Measurements from ENCODE around the gene HTD2.
A peak's percentile ranks its signal among the peaks of the same experiment; 100 is the strongest.

Gene HTD2

DNA sequence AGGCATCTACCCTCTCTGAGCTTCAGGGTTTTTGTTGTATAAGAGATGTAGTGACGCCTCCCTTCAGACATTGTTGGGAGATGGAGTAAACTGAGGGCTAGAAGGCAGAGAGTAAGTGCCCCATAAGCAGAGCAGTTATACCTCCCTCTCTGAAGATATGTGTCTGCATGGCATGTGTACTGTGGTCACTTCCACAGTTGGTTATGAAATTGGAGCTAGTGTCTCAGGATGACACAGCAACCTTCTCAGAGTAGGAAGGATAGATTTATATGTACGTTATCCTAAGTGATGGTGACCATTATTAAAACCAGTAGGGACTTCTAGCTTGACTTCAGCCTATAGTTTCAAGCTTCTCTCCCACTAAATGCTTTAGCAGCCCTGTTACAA is 44.3 kb downstream of the HTD2 start:
- TF ChIP-seq, protein P1, sequence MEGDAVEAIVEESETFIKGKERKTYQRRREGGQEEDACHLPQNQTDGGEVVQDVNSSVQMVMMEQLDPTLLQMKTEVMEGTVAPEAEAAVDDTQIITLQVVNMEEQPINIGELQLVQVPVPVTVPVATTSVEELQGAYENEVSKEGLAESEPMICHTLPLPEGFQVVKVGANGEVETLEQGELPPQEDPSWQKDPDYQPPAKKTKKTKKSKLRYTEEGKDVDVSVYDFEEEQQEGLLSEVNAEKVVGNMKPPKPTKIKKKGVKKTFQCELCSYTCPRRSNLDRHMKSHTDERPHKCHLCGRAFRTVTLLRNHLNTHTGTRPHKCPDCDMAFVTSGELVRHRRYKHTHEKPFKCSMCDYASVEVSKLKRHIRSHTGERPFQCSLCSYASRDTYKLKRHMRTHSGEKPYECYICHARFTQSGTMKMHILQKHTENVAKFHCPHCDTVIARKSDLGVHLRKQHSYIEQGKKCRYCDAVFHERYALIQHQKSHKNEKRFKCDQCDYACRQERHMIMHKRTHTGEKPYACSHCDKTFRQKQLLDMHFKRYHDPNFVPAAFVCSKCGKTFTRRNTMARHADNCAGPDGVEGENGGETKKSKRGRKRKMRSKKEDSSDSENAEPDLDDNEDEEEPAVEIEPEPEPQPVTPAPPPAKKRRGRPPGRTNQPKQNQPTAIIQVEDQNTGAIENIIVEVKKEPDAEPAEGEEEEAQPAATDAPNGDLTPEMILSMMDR (IDR thresholded peaks at IDR 0.05; ENCODE audit: control extremely low read depth, extremely low read depth, low read depth, missing control alignments): no peak
- CTCF ChIA-PET: interaction anchor here (0.9 to 7.3 kb wide), 12 partner anchors 9 to 219 kb away, joined by 3 to 101 read pairs (median 5); partner anchors contain the start of genes HTD2, PXK and RPP14
- POLR2A ChIA-PET: no interaction called here
- no peak for DNase-seq (ENCODE audit: extremely low spot score)

DNA sequence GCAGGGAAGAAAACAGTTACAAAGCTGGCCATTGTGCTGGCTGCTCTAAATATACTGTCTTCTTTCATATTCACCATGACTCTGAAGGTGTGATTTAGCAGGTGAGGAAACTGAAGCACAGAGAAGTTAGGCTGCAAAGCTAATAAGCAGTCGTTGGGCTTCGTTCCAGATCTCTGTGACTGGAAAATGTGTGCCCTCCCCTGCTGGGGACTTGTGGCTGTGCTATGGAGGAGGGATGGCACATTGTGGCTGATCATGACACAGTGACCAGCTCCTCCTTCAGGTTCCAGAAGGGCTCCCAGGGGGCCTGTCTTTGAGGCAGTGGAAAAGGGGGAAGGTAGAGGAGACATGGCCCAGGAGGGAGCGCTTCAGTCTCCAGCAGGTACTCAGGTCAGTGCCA is 45.6 kb downstream of the HTD2 start:
- no peak for DNase-seq (ENCODE audit: extremely low spot score)
- CTCF ChIA-PET: interaction anchor here (0.7 to 7.3 kb wide), 8 partner anchors 8 to 70 kb away, joined by 3 to 101 read pairs (median 4); partner anchors contain the start of genes HTD2, PXK and RPP14
- TF ChIP-seq, protein P1 (IDR thresholded peaks at IDR 0.05; ENCODE audit: control extremely low read depth, extremely low read depth, low read depth, missing control alignments): no peak
- POLR2A ChIA-PET: no interaction called here

DNA sequence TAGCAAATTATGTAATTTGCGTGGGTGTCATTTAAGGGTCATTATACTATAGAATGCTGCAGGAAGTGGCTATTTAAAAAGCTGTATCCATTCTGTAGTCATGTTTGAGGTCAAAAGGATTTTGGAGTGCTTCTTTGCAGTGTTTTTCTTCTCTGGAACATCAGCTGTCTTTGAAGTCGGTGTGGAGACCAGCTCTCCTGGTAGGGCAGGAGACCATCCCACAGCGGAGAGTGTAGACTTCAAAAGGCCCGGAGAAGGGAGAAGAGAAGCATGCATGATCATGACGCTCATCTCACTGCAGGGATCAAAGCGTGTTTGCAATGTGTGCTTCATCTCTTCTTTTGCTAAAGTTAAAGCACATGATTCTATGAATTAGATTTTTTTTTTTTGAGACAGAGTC is 46.3 kb downstream of the HTD2 start:
- ChIA-PET CTCF (interaction anchor here (0.7 to 7.3 kb wide), 8 partner anchors 9 to 70 kb away, joined by 3 to 101 read pairs (median 4); partner anchors contain the start of genes HTD2, PXK and RPP14), POLR2A (interaction anchor here (0.7 kb wide), 1 partner anchor 33 kb away, joined by 3 read pairs; no protein-coding TSS in a partner anchor)
- TF ChIP-seq, protein P1 (IDR thresholded peaks at IDR 0.05; ENCODE audit: control extremely low read depth, extremely low read depth, low read depth, missing control alignments): no peak
- DNase-seq (ENCODE audit: extremely low spot score): no peak

DNA sequence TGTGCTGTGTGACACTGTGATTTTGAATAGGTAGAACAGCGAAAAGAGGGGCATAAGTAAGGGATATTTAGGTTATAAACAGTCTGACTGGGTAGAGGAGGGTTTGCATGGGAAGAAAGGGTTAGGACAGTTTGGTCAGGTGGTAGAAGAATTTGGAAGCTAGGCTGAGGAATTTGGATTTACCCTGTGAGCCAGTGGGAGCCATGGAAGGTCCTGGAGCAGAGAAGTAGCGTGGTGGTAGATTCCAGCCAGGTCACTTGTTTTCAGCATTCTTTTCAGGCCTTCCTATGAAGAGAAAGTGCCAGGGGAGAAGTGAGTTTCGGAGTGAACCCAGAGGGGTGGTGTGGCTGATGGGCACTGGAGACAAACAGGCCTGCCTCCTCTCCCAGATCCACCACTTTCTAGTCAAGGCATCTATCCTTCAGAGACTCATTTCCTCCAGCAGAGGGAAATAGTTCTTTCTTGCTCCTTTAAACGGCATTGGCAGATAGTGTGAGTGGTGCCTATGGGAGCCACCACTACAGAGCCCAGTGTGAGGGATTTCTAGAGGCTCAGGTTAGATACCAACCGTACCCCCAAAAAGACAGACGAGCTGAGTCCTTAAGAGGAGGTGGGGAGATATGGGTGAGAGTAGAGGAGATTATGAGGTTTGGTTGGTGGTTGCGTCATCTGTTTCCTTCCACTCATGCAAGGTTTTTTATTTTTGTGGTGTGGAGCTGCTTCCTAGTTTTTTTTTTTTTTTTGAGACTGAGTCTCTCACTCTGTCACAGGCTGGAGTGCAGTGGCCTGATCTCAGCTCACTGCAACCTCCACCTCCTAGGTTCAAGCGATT is 47.6 kb downstream of the HTD2 start:
- DNase-seq (ENCODE audit: extremely low spot score): no peak
- ChIA-PET CTCF (interaction anchor here (1.3 to 7.3 kb wide), 4 partner anchors 10 to 52 kb away, joined by 3 to 101 read pairs (median 7); partner anchors contain the start of genes HTD2 and PXK), POLR2A (interaction anchor here (0.6 kb wide), 1 partner anchor 7 kb away, joined by 3 read pairs; no protein-coding TSS in a partner anchor)
- TF ChIP-seq, protein P1 (IDR thresholded peaks at IDR 0.05; ENCODE audit: control extremely low read depth, extremely low read depth, low read depth, missing control alignments): no peak

DNA sequence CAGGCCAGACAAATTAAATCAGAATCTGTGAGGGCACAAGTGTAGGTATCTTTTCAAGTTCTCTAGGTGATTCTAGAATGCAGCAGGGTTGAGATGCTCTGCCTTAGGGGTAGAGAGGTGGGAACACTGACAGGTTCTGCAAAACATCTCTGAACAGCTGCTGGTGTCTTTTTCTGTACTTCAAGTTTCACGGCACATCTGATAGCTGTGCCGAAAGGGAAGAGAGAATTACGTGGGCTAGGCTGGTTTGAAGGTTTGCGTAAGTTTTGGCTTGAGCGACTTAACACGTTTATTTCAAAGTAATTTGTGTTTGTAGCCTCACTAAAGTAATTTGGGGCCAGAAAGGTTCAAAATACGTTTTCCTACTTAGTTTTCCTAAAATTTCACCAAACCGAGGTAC is 48.9 kb downstream of the HTD2 start:
- TF ChIP-seq, protein P1 (IDR thresholded peaks at IDR 0.05; ENCODE audit: control extremely low read depth, extremely low read depth, low read depth, missing control alignments): no peak
- CTCF ChIA-PET: interaction anchor here (1.0 to 2.2 kb wide), 8 partner anchors 11 to 178 kb away, joined by 3 to 11 read pairs (median 4); partner anchors contain the start of genes HTD2, PXK and RPP14
- DNase-seq (ENCODE audit: extremely low spot score): peak; percentile 70
- POLR2A ChIA-PET: interaction anchor here (1.1 kb wide), 1 partner anchor 20 kb away, joined by 3 read pairs; no protein-coding TSS in a partner anchor

DNA sequence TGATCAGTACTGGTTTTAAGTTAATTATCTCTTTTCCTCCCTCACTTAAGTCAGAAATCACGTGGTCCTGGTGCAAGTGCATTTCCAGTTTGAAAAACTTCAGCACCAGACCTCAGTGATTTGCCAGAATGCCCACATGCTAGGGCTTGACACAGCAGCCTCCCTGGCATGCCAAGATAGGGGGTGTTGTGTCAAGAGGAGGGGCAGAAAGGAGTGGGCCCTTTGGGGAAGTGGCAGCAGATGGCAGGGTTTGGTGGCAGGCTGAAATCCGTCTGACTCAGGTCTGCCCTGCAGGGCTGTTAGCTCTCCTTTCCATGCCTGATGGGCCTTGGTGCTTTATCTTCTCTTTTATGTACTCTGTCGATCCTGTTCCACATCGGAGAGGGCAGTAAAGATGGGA is 49.7 kb downstream of the HTD2 start:
- no peak for DNase-seq (ENCODE audit: extremely low spot score)
- CTCF ChIA-PET: interaction anchor here (0.7 to 1.9 kb wide), 8 partner anchors 10 to 179 kb away, joined by 3 to 8 read pairs (median 4); partner anchors contain the start of genes HTD2, PXK and RPP14
- TF ChIP-seq, protein P1 (IDR thresholded peaks at IDR 0.05; ENCODE audit: control extremely low read depth, extremely low read depth, low read depth, missing control alignments): no peak
- POLR2A ChIA-PET: interaction anchor here (1.0 to 1.1 kb wide), 2 partner anchors 10 to 21 kb away, joined by 3 to 4 read pairs; no protein-coding TSS in a partner anchor
